Limb (tissue), 2 donors: ENCODE results near the gene TGFBR1.
"Not testable (repeated sequence)": the region's sequence is repeated elsewhere in the genome, so short reads cannot be mapped to it uniquely, and the experiment has no call there.

ENCODE experiments used
- DNase-seq, 2 donors: peaks; one replicate each; pipeline ENCODE4 v3.0.0-alpha.2; 2016; ENCODE audit errors: extremely low spot score in 2 of 2

Gene TGFBR1

GRCh38 chr9:99076030-99076429 is 28.9 kb upstream of the TGFBR1 start:
- no peak for DNase-seq

GRCh38 chr9:99076483-99077171 is 28.3 kb upstream of the TGFBR1 start:
- no peak for DNase-seq

- no peak for DNase-seq
These were observed 26.2 kb upstream of the TGFBR1 start for GRCh38 chr9:99078717-99079116.

GRCh38 chr9:99079542-99079941 is 25.4 kb upstream of the TGFBR1 start:
- no peak for DNase-seq

GRCh38 chr9:99083051-99083450 is 21.9 kb upstream of the TGFBR1 start:
- no peak for DNase-seq

- no peak for DNase-seq
These were observed 18.7 kb upstream of the TGFBR1 start for GRCh38 chr9:99085949-99086948.

GRCh38 chr9:99087462-99087861 is 17.5 kb upstream of the TGFBR1 start:
- no peak for DNase-seq

- no peak for DNase-seq
These were observed 14.4 kb upstream of the TGFBR1 start for GRCh38 chr9:99090336-99091130.

- DNase-seq: no peak
These were observed 12.0 kb upstream of the TGFBR1 start for GRCh38 chr9:99092643-99093491.

- no peak for DNase-seq
These were observed 11.5 kb upstream of the TGFBR1 start for GRCh38 chr9:99093492-99093791.

- DNase-seq: no peak
These were observed 9.3 kb upstream of the TGFBR1 start for GRCh38 chr9:99095565-99095964.

- DNase-seq: no peak
These were observed 8.5 kb upstream of the TGFBR1 start for GRCh38 chr9:99096409-99096808.

GRCh38 chr9:99099806-99100585 is 4.9 kb upstream of the TGFBR1 start:
- not testable (repeated sequence) for DNase-seq

- no peak for DNase-seq
These were observed 3.6 kb upstream of the TGFBR1 start for GRCh38 chr9:99101271-99101670.

GRCh38 chr9:99101812-99102211 is 3.1 kb upstream of the TGFBR1 start:
- no peak for DNase-seq

GRCh38 chr9:99103054-99103895 is 1.6 kb upstream of the TGFBR1 start:
- peak in 1 of 2 donors; percentile 32 for DNase-seq

- DNase-seq: peak in 1 of 2 donors; percentile 72
These were observed 933 bp upstream of the TGFBR1 start for GRCh38 chr9:99103901-99104458.

- DNase-seq: peak in 1 of 2 donors; percentile 78
These were observed 485 bp downstream of the TGFBR1 start for GRCh38 chr9:99105152-99106043.
